GM21619 (cell line): ENCODE results near the gene METTL14.

Source experiments
- ATAC-seq: cut with Tn5 transposase; IDR thresholded peaks from one replicate; pipeline ENCODE4 v1.9.1; 2021; ENCODE audit not compliant: unreplicated experiment

METTL14 gene

DNA sequence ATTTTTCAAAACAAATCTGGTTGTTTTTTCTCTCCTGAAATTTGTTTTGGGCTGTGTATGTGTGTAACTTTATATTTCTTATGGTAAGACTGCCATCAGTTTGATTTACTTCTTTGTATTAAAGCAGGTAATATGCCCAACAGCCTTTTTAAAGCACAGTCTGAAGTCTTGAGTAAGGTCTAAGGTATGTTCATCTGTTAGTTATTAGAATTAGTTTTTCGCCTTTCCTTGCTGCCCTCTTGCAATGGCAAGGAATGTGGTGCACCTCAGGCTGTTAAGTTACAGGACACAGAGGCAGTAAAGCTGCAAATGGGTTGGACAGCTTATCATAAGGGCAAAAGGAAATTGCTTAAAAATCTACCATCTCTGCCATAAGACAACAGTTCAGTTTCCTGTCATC, 71.8 kb downstream of the METTL14 start:
- no peak for ATAC-seq

DNA sequence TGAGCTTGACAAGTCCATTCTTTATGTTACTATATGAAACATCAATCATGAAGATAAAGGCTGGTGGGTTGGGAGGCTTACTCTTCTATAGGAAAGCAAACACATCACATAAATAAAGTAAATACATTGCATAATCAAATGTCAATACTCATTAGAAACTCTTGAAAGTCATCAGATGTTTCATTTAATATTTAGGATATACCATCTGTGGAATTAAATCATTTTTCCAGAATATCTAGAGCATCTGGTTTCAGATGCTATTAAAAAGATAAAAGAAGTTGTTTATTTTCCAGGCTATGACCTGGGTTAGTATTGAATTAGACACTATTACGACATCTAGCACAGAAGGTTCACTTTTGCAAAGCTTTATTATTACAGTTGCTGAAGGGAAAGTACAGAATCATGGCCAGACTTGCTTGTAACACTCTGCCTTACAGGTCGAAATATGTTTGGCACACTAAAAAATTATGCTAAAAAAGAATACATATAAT, 72.6 kb downstream of the METTL14 start:
- ATAC-seq = no peak

DNA sequence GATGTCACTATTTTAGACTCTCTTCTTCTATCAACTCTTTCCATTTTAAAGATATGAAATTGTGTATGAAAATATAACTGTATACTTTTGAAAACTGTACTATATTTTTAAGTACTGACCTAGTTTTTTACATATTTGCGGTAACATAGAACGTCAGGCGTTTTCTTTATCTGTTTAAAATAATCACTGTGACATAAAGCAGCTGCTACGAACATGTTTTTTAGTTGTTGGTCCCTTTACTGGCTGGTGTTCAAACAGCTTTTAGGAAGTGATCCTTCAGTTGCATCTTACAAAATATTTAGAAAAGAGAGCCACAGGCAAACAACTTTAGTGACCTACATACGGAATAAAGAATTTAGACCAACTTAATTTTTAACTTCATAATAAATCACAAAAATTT, 73.1 kb downstream of the METTL14 start:
- ATAC-seq = no peak

DNA sequence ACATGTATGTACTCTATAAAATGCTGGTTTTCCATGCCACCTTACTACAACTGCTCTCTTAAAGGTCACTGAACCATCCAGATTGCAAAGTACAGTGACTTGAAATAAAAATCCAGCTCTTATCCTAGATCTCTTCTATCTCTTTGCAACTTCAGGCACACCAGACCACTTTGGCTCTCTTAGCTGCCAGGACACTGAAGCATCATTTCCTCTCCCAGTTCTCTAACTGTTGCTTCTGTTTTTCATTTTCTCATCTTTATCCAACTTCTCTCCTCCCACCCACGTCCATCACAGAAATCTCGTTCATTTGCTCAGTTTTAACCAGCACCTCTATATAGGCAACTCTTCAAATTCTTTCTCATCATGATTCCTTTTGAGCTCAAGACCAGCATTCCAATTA, 74.3 kb downstream of the METTL14 start:
- no peak for ATAC-seq

DNA sequence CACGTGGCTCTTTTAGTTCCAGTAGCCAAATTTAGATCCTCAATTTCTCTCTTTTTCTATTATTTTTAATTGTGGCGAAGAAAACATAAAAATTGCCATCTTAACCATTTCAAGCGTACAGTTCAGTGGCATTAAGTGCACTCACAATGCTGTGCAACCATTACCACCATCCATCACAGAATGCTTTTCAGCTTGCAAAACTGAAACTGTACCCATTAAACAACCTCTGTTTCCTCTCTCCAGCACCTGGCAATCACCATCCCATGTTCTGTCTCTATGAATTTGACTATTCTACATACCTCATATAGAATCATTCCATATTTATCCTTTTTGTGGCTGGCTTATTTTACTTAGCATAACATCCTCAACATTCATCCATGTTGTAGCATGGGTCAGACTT, 74.9 kb downstream of the METTL14 start:
- peak; percentile 37 for ATAC-seq

DNA sequence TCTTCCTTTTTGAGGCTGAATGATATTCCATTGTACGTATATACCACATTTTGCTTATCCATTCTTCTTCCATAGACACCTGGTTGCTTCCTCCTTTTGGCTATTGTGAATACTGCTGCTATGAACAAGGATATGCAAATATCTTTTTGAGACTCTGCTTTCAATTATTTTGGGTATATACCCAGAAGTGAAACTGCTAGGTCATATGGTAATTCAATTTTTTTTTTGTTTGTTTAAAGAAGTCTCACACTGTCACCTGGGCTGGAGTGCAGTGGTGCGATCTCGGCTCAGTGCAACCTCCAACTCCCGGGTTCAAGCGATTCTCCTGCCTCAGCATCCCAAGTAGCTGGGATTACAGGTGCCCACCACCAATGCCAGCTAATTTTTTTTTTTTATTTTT, 75.3 kb downstream of the METTL14 start:
- ATAC-seq = peak; percentile 98

DNA sequence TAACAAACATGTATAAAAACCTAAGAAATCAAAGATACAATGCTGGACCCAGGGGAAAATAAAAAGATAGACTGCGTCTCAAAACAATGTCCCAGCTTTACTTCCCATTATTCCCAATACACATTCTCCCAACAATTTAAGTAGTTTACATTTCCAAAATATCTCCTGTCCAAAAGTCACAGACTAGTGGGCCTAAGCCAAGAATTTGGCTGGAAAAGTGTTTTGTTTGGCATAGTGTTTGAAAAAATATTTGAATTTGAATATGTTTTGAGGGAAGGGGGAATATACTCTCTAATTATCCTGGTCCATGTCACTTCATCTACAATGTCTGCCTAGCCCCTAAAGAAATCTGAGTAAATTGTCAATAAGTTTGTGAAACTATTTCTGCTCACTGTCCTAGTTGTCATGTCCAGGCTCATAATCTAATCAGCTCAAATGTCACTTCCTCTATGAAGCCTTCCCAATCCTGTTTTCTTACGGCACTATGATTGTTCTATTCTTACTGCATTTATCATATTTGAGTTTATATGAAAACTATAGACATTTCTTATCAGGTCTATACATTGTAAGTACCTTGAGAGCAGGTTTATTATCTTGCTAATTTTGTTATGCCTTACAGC, 76.3 kb downstream of the METTL14 start:
- ATAC-seq = no peak

DNA sequence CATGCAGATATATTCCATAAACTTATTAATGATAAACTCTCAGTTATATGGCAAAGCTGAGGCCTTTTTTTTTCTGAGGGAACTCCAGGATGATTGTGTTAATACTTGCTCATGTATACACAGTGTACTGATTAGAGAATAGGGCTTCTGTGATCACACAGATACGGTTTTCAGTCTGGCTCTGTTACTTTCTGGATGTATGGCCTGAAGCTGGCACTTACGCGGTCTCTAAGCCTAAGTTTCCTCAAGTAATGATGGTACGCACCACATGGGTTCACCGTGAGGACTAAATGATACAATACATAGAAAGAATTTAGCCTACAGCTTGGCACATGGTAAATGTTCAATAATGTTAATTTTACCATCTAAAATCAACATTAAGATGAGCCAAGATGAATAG, 77.0 kb downstream of the METTL14 start:
- ATAC-seq = no peak

DNA sequence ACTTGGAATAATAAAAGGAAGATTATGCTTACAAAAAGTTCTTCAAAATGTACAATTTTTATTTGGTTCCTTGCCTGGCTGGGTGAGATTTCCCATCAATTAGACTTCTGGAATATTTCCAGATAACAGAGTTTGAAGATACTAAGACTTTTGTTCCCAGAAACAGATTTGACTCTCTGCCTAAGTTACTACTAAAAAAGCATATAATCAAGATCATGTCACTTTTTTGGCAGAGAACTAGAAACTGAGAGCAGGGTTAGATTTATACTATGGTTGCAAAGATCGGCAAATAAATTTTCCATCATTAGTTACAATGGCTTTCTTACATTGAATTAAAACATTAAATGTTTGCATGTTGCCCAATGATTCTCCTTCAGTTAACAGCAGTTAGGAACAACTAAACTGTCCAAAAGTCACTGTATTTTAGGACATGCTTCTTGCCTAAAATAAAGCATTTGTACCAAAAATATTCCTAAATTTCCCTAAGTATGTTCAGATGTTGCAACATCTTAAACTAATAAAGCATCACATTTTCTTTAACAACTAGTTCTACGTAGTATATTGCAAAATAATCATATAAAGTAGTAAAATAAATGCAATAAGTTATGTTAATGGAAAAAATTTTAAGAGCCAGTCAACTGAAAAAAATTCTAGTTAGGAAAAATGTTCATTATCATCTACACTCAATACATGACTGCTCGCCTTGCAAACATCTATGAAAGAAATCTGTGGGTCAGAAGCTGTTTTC, 77.7 kb downstream of the METTL14 start:
- ATAC-seq = no peak
